CD4-positive, alpha-beta T cell (primary cell): ENCODE data around the gene CACNA2D1. TPM values are rescaled to one million over a fixed set of nuclear protein-coding genes. Genes with fewer than 3 reads are reported as not detected.

ENCODE experiments used
- ATAC-seq: fragments of 200-7000 bp; cut with Tn5 transposase; one replicate; pipeline ENCODE4 v1.10.0; 2022; ENCODE audit warnings: mild to moderate bottlenecking; ENCODE audit not compliant: poor library complexity
- CTCF ChIA-PET: fragments of 350-600 bp; sonication (Branson Sonifier 250); formaldehyde crosslinking; loops from one replicate; lab custom pipeline; 2021; ENCODE audit warnings: antibody characterized with exemption, inconsistent platforms; lab: Charles Lee
- POLR2A ChIA-PET: fragments of 350-600 bp; sonication (Branson Sonifier 250); formaldehyde crosslinking; loops from one replicate; lab custom pipeline; 2021; ENCODE audit warnings: antibody characterized with exemption, inconsistent platforms; lab: Charles Lee
- DNase-seq, 14 experiments: peaks; one replicate each; pipeline ENCODE4 v3.0.0-alpha.2; 2013 to 2020; ENCODE audit warnings: mixed read lengths in 2 of 14
- H3K27ac ChIP-seq, 2 donors: one replicate each; pipeline versions ENCODE4 v1.5.1 to v1.7.0; 2013; ENCODE audit warnings: low read length in 2 of 2, low read depth in 1 of 2, mild to moderate bottlenecking in 1 of 2
- H3K27me3 ChIP-seq, 2 experiments: 1 replicate in 1 of 2; 2 replicates in 1 of 2; pipeline versions ENCODE4 v1.6.1 to v1.7.0; 2013; ENCODE audit warnings: low read length in 2 of 2, control low read depth in 1 of 2, mild to moderate bottlenecking in 1 of 2, moderate library complexity in 1 of 2; ENCODE audit not compliant: insufficient read depth in 2 of 2, control insufficient read depth in 1 of 2
- H3K36me3 ChIP-seq: one replicate; pipeline ENCODE4 v1.6.1; 2013; ENCODE audit warnings: low read length, control low read depth; ENCODE audit not compliant: insufficient read depth
- H3K4me1 ChIP-seq: one replicate; pipeline ENCODE4 v1.6.1; 2013; ENCODE audit warnings: low read length, control low read depth; ENCODE audit not compliant: insufficient read depth
- H3K4me3 ChIP-seq: one replicate; pipeline ENCODE4 v1.5.1; 2013; ENCODE audit warnings: mild to moderate bottlenecking, low read length, moderate library complexity
- H3K9me3 ChIP-seq, 2 experiments: 1 replicate in 1 of 2; 2 replicates in 1 of 2; pipeline versions ENCODE4 v1.6.1 to v1.7.0; 2013; ENCODE audit warnings: low read length in 2 of 2, mild to moderate bottlenecking in 2 of 2, control low read depth in 1 of 2, moderate library complexity in 1 of 2; ENCODE audit not compliant: control insufficient read depth in 1 of 2, insufficient read depth in 1 of 2
- H3K27ac Mint-ChIP-seq: one replicate; pipeline ENCODE4 v1.8.0; 2020; ENCODE audit warnings: mixed read lengths
- H3K27me3 Mint-ChIP-seq: one replicate; pipeline ENCODE4 v1.8.0; 2021; ENCODE audit warnings: mixed read lengths
- H3K36me3 Mint-ChIP-seq: one replicate; pipeline ENCODE4 v1.8.0; 2021; ENCODE audit warnings: low read depth, mixed read lengths
- H3K4me1 Mint-ChIP-seq: one replicate; pipeline ENCODE4 v1.8.0; 2021; ENCODE audit warnings: low read depth, mixed read lengths
- H3K4me3 Mint-ChIP-seq: one replicate; pipeline ENCODE4 v1.8.0; 2020; ENCODE audit warnings: mild to moderate bottlenecking, mixed read lengths
- H3K9me3 Mint-ChIP-seq: one replicate; pipeline ENCODE4 v1.8.0; 2020; ENCODE audit warnings: mixed read lengths
- CTCF ChIP-seq: fragments of 200-600 bp; IDR thresholded peaks from one replicate; pipeline ENCODE4 v1.8.0; 2022; ENCODE audit warnings: antibody characterized with exemption, mild to moderate bottlenecking
- intact Hi-C, 2 experiments: fragments of 100-400 bp; cut with DNase I in 1 of 2; cut with micrococcal nuclease in 1 of 2; formaldehyde crosslinking; loops; one replicate each; pipeline versions ENCODE4 v1.15.1 to v1.9.0; 2023 to 2025; cut with DNase I, micrococcal nuclease
- total RNA-seq, 174 experiments: library from RNA in 2 of 174; stranded (reverse) in 2 of 174; gene quantifications; one replicate each; pipeline ENCODE4 v1.2.3 and lab custom pipeline; 2021 to 2026

Gene CACNA2D1
- total RNA-seq, 2 experiments from 2014 or later = not detected

GRCh38 chr7:82109288-82109687 lies 334.3 kb downstream of the CACNA2D1 start:
- Mint-ChIP-seq H3K4me3 (no peak overlapping the region), H3K4me1 (no peaks in the 10 kb centered on the region), H3K27ac (no peak overlapping the region), H3K9me3 (peaks cover 5% of the 10 kb centered on the region), H3K36me3 (no peaks in the 10 kb centered on the region), H3K27me3 (no peaks in the 10 kb centered on the region)
- DNase-seq (no peak), ATAC-seq (no peak)
- ChIA-PET POLR2A (no interaction called here), CTCF (no interaction called here)
- no peaks in the 10 kb centered on the region for H3K27me3 ChIP-seq
- H3K9me3 ChIP-seq = no peaks in the 10 kb centered on the region
- H3K36me3 ChIP-seq = no peaks in the 10 kb centered on the region
- no peak overlapping the region for H3K27ac ChIP-seq
- H3K4me1 ChIP-seq = no peaks in the 10 kb centered on the region
- intact Hi-C loops = no loop called here
- no peak for TF ChIP-seq CTCF
- H3K4me3 ChIP-seq = no peak overlapping the region

GRCh38 chr7:82106201-82106600 lies 337.4 kb downstream of the CACNA2D1 start:
- Histone ChIP-seq H3K4me3 (no peak overlapping the region), H3K4me1 (no peaks in the 10 kb centered on the region), H3K9me3 (no peaks in the 10 kb centered on the region), H3K36me3 (no peaks in the 10 kb centered on the region), H3K27ac (no peak overlapping the region), H3K27me3 (no peaks in the 10 kb centered on the region)
- intact Hi-C loops = no loop called here
- Mint-ChIP-seq H3K4me1 (no peaks in the 10 kb centered on the region), H3K36me3 (no peaks in the 10 kb centered on the region), H3K4me3 (no peak overlapping the region), H3K27ac (no peak overlapping the region), H3K9me3 (peaks cover 5% of the 10 kb centered on the region), H3K27me3 (no peaks in the 10 kb centered on the region)
- ATAC-seq (no peak), DNase-seq (no peak)
- CTCF ChIA-PET = no interaction called here
- POLR2A ChIA-PET = no interaction called here
- no peak for TF ChIP-seq CTCF

- Histone ChIP-seq H3K4me3 (no peak overlapping the region), H3K27me3 (no peaks in the 10 kb centered on the region), H3K27ac (no peak overlapping the region), H3K9me3 (no peaks in the 10 kb centered on the region), H3K4me1 (no peaks in the 10 kb centered on the region), H3K36me3 (no peaks in the 10 kb centered on the region)
- no peak for DNase-seq
- ChIA-PET POLR2A (no interaction called here), CTCF (no interaction called here)
- peaks cover 5% of the 10 kb centered on the region for H3K9me3 Mint-ChIP-seq
- no peak overlapping the region for H3K4me3 Mint-ChIP-seq
- no peak for ATAC-seq
- no peaks in the 10 kb centered on the region for H3K36me3 Mint-ChIP-seq
- no peak for TF ChIP-seq CTCF
- no peaks in the 10 kb centered on the region for H3K27me3 Mint-ChIP-seq
- intact Hi-C loops = no loop called here
- no peaks in the 10 kb centered on the region for H3K4me1 Mint-ChIP-seq
- no peak overlapping the region for H3K27ac Mint-ChIP-seq
Measured at GRCh38 chr7:82105463-82105862, 338.1 kb downstream of the CACNA2D1 start.
